ENCODE data around the gene MRPL52. TPM values are rescaled to one million over a fixed set of nuclear protein-coding genes. Genes with fewer than 3 reads are reported as not detected.

MRPL52 gene
- total and polyA plus RNA-seq, 2 of the 13 experiments (the other 11 are each of a cell fraction or from before 2014, with no cell fraction given), result 118 to 329 TPM

DNA sequence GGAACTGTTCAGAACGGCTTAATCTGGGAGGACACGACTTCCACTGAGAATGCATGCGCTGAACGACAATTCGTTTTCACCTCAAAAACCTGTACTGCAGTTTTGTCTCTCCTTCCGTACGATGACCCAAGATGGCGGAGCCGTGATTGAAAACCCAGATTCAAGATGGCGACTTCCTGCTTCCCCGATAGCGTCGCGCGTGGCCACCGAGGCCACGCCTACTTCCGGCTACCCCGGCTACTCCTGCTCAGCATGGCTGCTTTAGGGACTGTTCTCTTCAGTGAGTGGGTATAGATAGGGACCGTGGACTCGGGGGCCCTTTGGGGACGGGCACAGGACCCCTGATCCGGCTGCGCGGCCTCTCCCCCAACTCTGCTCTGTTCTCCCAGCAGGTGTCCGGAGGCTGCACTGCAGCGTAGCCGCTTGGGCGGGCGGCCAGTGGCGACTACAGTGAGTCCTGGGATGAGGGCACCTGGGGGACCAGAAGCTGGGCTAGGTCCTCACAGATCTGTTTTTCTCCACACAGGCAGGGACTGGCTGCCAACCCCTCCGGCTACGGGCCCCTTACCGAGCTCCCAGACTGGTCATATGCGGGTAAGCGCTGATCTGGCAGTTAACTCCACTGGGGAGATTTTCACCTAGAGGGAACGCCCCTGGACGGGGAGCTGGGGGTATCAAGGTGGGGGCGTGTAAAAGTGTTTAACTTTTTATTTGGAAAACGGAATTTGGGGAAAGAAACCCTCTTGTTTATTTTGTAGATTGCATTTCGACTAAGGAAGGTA, at the start of gene MRPL52 (continued):
- TF ChIP-seq ZC3H4 (CRISPR knock-in tag; IDR thresholded peaks at IDR 0.05; ENCODE audit: borderline replicate concordance) (no peak), PITX1 (CRISPR knock-in tag; IDR thresholded peaks at IDR 0.05) (peak; percentile 72; the same call in 1 of the 2 replicates), HMG20A (CRISPR knock-in tag; IDR thresholded peaks at IDR 0.05; ENCODE audit: borderline replicate concordance) (no peak), GFI1 (CRISPR knock-in tag; IDR thresholded peaks at IDR 0.05; ENCODE audit: borderline replicate concordance) (peak; percentile 87; the same call in 1 of the 2 replicates), ZNF839 (CRISPR knock-in tag; IDR thresholded peaks at IDR 0.05; ENCODE audit: borderline replicate concordance) (peak; percentile 97), POLR2A (IDR thresholded peaks at IDR 0.05; ENCODE audit: insufficient read depth in 1 of 2, low read depth in 2 of 2, low read length in 2 of 2) (peak; percentile 91 to 97), RNF2 (conservative IDR thresholded peaks at IDR 0.05; ENCODE audit: low read depth) (peak; percentile 88), HDAC2 (CRISPR knock-in tag; IDR thresholded peaks at IDR 0.05) (peak; percentile 83; the same call in 1 of the 2 replicates), LCORL (IDR thresholded peaks at IDR 0.05) (peak; percentile 94), LCORL (CRISPR knock-in tag; IDR thresholded peaks at IDR 0.05) (peak; percentile 3; the same call in 1 of the 2 replicates), ZNF224 (CRISPR knock-in tag; IDR thresholded peaks at IDR 0.05) (peak; percentile 99; the same call in 1 of the 2 replicates), ZNF674 (CRISPR knock-in tag; IDR thresholded peaks at IDR 0.05; ENCODE audit: low read depth) (no peak), ZKSCAN5 (CRISPR knock-in tag; IDR thresholded peaks at IDR 0.05) (peak; percentile 66; the same call in 1 of the 2 replicates), TOE1 (CRISPR knock-in tag; IDR thresholded peaks at IDR 0.05) (no peak), JDP2 (CRISPR knock-in tag; IDR thresholded peaks at IDR 0.05; ENCODE audit: borderline replicate concordance) (no peak), NCOR1 (IDR thresholded peaks at IDR 0.05; ENCODE audit: borderline replicate concordance, low read length) (peak; percentile 62; the same call in 1 of the 2 replicates)
- TF ChIP-seq, protein P1, sequence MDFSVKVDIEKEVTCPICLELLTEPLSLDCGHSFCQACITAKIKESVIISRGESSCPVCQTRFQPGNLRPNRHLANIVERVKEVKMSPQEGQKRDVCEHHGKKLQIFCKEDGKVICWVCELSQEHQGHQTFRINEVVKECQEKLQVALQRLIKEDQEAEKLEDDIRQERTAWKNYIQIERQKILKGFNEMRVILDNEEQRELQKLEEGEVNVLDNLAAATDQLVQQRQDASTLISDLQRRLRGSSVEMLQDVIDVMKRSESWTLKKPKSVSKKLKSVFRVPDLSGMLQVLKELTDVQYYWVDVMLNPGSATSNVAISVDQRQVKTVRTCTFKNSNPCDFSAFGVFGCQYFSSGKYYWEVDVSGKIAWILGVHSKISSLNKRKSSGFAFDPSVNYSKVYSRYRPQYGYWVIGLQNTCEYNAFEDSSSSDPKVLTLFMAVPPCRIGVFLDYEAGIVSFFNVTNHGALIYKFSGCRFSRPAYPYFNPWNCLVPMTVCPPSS (IDR thresholded peaks at IDR 0.05), result no peak
- TF ChIP-seq, protein P2, sequence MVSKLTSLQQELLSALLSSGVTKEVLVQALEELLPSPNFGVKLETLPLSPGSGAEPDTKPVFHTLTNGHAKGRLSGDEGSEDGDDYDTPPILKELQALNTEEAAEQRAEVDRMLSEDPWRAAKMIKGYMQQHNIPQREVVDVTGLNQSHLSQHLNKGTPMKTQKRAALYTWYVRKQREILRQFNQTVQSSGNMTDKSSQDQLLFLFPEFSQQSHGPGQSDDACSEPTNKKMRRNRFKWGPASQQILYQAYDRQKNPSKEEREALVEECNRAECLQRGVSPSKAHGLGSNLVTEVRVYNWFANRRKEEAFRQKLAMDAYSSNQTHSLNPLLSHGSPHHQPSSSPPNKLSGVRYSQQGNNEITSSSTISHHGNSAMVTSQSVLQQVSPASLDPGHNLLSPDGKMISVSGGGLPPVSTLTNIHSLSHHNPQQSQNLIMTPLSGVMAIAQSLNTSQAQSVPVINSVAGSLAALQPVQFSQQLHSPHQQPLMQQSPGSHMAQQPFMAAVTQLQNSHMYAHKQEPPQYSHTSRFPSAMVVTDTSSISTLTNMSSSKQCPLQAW (CRISPR knock-in tag; IDR thresholded peaks at IDR 0.05), result peak; percentile 70
- TF ChIP-seq, protein P3, sequence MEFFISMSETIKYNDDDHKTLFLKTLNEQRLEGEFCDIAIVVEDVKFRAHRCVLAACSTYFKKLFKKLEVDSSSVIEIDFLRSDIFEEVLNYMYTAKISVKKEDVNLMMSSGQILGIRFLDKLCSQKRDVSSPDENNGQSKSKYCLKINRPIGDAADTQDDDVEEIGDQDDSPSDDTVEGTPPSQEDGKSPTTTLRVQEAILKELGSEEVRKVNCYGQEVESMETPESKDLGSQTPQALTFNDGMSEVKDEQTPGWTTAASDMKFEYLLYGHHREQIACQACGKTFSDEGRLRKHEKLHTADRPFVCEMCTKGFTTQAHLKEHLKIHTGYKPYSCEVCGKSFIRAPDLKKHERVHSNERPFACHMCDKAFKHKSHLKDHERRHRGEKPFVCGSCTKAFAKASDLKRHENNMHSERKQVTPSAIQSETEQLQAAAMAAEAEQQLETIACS (CRISPR knock-in tag; IDR thresholded peaks at IDR 0.05), result no peak
- TF ChIP-seq, protein P4, sequence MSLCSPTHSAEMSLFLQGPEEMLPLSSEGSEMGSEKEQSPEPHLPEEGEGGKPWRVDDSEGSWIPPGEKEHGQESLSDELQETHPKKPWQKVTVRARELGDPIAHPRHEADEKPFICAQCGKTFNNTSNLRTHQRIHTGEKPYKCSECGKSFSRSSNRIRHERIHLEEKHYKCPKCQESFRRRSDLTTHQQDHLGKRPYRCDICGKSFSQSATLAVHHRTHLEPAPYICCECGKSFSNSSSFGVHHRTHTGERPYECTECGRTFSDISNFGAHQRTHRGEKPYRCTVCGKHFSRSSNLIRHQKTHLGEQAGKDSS (CRISPR knock-in tag; IDR thresholded peaks at IDR 0.05; ENCODE audit: borderline replicate concordance, low read depth), result peak; percentile 96
- TF ChIP-seq, protein P5, sequence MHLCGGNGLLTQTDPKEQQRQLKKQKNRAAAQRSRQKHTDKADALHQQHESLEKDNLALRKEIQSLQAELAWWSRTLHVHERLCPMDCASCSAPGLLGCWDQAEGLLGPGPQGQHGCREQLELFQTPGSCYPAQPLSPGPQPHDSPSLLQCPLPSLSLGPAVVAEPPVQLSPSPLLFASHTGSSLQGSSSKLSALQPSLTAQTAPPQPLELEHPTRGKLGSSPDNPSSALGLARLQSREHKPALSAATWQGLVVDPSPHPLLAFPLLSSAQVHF (CRISPR knock-in tag; IDR thresholded peaks at IDR 0.05), result 0 out of 2 replicates have a peak, but pooled peaks have one; percentile 7
- TF ChIP-seq, protein P6, sequence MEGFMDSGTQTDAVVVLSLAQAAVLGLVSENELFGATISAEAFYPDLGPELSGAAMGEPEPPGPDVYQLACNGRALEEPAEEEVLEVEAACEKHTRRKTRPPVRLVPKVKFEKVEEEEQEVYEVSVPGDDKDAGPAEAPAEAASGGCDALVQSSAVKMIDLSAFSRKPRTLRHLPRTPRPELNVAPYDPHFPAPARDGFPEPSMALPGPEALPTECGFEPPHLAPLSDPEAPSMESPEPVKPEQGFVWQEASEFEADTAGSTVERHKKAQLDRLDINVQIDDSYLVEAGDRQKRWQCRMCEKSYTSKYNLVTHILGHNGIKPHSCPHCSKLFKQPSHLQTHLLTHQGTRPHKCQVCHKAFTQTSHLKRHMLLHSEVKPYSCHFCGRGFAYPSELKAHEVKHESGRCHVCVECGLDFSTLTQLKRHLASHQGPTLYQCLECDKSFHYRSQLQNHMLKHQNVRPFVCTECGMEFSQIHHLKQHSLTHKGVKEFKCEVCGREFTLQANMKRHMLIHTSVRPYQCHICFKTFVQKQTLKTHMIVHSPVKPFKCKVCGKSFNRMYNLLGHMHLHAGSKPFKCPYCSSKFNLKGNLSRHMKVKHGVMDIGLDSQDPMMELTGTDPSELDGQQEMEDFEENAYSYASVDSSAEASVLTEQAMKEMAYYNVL (CRISPR knock-in tag; IDR thresholded peaks at IDR 0.05; ENCODE audit: borderline replicate concordance), result peak; percentile 85; the same call in 1 of the 2 replicates

All from HepG2 (cell line).